Measurements from ENCODE around the gene ICAM4.

Gene ICAM4

GRCh38 chr19:10290876-10291553 lies 4.3 kb downstream of the ICAM4 start:
- peak; percentile 61 for DNase-seq (ENCODE audit: low spot score)

GRCh38 chr19:10291554-10292205 lies 4.9 kb downstream of the ICAM4 start:
- no peak for DNase-seq (ENCODE audit: low spot score)

- DNase-seq (ENCODE audit: low spot score): peak; percentile 69
Measured at GRCh38 chr19:10292206-10292788, 5.5 kb downstream of the ICAM4 start.

- DNase-seq (ENCODE audit: low spot score): no peak
Measured at GRCh38 chr19:10292789-10293636, 6.3 kb downstream of the ICAM4 start.

- no peak for DNase-seq (ENCODE audit: low spot score)
Measured at GRCh38 chr19:10293637-10294367, 7.0 kb downstream of the ICAM4 start.

DNA sequence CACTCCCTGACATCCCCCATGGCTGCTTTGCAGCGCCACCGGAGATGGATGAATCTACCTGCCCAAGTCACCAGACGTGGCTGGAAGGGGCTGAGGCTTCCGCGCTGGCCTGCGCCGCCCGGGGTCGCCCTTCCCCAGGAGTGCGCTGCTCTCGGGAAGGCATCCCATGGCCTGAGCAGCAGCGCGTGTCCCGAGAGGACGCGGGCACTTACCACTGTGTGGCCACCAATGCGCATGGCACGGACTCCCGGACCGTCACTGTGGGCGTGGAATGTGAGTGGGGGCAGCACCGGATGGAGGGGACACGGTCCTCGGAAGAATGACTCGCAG lies 7.6 kb downstream of the ICAM4 start:
- no peak for DNase-seq (ENCODE audit: low spot score)

- DNase-seq (ENCODE audit: low spot score): no peak
Measured at GRCh38 chr19:10295305-10295846, 8.6 kb downstream of the ICAM4 start.

DNA sequence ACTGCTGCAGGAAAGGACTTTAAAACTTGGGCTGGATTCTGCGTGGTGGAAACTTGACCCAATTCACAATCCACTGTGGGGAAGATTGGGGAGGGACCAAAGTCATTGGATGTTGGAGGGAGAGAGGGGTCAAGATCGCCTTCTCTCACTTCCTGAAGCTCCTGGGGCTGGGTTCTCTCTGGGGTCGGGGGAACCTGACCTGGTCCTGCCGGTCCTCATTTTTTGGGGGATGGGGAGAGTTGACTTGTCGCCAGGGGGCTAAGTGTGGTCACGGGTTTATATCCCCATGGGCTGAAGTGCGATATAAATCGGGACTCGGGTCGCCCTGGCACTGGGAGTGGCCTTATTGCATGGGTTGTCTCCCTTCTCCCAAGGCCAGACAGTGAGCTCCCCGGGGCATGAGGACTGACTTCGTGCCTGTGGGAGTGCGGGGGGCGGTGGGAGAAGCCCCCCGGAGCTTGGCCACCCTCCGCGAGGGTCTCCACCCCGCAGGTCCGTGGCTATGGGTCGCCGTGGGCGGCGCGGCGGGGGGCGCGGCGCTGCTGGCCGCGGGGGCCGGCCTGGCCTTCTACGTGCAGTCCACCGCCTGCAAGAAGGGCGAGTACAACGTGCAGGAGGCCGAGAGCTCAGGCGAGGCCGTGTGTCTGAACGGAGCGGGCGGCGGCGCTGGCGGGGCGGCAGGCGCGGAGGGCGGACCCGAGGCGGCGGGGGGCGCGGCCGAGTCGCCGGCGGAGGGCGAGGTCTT lies 9.3 kb downstream of the ICAM4 start:
- no peak for DNase-seq (ENCODE audit: low spot score)

GRCh38 chr19:10299545-10300458 lies 13.0 kb downstream of the ICAM4 start:
- DNase-seq (ENCODE audit: low spot score): peak; percentile 73

DNA sequence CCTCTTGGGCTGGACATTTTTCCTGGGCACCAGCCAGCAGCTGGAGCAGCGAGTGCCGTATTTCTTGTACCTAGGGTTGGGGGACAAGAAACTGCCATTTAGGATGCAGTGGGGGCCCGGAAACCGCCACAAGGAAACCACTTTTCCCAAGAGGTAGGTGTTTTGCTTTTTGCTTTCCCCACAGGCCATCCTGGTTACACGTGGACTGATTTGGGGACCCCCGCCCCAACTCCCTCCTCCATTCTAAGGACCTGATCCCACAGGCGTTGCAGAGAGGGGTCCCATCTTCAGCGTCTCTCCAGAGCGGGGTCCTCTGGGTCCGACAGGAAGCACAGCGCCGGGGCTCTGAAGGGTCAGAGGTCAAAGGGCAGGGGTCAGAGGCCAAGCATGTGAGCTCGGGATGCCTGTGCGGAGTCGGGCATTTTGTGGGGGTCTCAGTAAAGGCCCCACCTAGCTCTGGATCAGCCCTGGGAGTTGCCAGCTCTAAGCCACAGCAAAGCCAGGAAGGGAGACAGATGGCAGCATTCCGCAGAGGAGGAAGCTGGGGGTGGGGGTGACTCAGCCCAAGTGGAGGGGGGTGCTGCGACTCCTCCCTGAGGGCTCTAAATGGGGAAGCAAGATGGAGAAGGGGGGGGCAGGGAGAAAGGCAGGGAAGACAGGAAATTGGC lies 18.5 kb downstream of the ICAM4 start:
- peak; percentile 79 for DNase-seq (ENCODE audit: low spot score)

GRCh38 chr19:10306327-10306726 lies 19.6 kb downstream of the ICAM4 start:
- no peak for DNase-seq (ENCODE audit: low spot score)

- no peak for DNase-seq (ENCODE audit: low spot score)
Measured at GRCh38 chr19:10309423-10309822, 22.7 kb downstream of the ICAM4 start, which contains the start of gene ZGLP1. TSS of gene ZGLP1 (minus strand) at chr19:10309815.

GRCh38 chr19:10315335-10316214 lies 28.8 kb downstream of the ICAM4 start, which contains the start of gene FDX2:
TSS of gene FDX2 (minus strand) at chr19:10316015. CDS start at chr19:10315996, 19 bp downstream.
- DNase-seq (ENCODE audit: low spot score): peak; percentile 92

- DNase-seq (ENCODE audit: low spot score): no peak
Measured at GRCh38 chr19:10316229-10317044, 29.7 kb downstream of the ICAM4 start.

DNA sequence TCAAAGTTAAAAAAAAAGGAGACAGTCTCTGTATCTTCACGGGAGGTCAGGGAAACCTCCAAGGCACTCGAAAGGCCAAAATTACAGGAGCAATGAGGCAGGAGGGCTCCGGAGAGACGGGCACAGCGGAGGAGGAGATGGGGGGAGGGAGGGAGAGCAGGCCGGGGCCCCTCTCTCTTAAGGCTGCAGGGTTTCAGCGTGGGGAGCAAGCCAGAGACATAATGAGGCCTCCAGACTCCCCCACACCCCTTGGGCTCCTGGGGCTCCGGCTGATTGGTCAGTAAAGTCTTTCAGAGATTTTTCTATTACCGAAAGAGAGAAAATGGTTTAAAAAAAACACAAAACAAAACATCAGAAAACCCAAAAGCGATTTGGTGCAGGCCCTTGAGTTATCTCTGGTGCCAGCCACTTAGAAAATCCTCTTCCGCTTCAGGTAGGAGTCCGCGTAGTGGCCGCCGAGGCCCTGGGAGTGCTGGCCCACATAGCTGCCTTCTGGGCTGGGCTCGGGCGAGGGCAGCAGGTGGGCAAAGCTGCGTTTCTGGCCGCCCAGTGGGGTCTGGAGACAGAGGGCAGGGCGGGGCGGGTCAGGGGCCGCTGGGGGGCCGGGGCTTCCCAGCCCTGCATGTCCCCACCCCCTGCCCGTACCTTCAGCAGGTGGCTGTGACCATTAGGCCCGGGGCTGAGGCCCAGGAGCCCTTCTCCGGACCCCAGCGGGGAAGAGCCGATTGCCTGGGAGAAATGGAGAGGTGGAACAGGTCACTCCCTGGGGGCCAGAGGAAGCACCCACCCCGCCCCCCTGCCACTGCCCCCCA lies 30.5 kb downstream of the ICAM4 start:
- DNase-seq (ENCODE audit: low spot score): no peak

- no peak for DNase-seq (ENCODE audit: low spot score)
Measured at GRCh38 chr19:10317857-10318462, 31.2 kb downstream of the ICAM4 start.
